GF-D8 (cell line): ENCODE results near the gene MITF.

ENCODE experiments used
- DNase-seq: peaks from one replicate; lab custom pipeline; 2025; lab: John Stamatoyannopoulos, UW

Gene MITF

DNA sequence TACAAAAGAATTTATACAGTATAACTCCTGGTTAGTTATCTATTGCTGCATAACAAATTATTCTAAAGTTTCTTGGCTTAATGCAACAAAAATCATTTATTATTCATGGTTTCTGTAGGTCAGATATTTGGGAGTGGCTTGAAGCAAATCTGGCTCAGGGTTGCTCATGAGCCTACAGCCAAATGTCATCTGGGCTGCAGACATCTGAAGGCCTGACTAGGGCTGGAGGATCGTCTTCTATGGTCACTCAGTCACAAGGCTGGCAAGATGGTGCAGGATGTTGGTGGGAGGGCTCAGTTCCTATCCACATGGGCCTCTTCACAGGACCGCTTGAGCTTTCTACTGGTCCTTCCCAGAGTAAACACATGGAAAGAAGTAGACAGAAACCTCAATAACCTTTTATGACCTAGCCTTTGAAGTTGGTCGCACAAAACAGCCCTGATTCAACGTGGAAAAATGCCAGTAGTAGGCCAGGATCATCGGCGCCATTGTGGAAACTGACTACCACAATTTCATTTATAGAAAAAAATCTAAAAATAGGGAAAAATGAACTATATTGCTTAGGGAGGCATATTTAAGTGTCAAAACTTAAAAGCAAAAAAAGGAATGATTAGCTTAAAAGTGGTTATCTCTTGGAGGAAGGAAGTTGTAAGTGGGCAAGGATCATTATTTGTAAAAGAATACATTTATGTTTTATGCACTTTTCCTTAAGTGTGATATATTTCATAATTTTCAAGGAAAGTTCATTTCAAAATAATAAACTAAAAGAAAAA lies 9.9 kb upstream of the MITF start:
- no peak for DNase-seq

DNA sequence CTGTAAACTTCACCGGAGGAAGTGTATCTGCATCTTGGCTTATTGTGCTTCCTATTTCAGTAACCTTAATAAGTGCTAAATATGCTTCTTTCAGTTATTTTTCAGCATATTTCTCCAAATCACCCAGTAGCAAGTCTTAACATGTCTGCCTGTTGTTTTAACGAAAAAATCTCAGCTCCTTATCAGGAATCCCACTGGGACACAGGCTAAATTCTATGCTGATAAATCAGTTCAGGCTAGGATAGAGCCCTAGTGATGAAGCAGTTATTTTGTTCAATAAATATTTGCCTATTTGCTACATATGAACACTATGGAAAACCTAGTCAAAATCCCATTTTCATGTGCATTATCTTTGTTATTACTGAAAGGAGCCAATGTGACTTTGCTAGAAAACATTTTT lies 8.2 kb upstream of the MITF start:
- DNase-seq = no peak

DNA sequence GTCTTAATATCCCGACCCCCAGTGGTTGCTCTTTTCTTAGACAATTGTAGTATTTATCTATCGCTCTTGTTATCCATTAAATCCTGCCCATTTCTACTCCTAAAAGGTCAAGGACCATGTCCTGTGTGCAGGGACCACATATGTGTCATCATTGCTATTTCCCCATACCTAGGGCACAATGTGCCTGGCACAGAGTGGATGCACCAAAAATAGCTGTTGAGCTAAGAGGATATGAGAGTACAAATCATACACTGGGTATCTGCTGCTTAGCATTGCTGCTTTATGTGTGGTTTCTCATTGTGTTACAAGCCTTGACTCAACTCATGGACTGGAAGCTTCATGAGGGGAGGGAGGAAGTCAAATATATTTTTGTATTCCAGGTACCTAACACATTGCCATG lies 3.4 kb upstream of the MITF start:
- no peak for DNase-seq

DNA sequence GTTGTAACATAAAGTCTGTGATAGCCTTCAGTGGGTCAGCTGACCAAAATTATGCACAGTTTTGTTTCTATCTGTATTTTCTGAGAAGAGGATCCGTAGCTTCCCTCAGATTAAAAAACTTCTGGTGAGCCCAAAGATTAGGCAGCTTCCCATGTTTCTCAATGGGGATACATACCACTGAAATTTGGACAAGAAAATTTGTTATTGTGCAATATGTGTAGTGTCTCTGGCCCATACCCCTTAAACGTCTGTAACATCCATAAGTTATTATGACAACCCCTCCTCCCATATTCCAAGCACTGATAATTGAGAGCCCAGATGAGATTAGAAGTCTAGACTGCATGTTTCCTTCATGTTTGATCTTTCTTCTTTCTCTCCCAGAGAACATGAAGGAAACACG lies 1.9 kb upstream of the MITF start:
- DNase-seq = no peak

DNA sequence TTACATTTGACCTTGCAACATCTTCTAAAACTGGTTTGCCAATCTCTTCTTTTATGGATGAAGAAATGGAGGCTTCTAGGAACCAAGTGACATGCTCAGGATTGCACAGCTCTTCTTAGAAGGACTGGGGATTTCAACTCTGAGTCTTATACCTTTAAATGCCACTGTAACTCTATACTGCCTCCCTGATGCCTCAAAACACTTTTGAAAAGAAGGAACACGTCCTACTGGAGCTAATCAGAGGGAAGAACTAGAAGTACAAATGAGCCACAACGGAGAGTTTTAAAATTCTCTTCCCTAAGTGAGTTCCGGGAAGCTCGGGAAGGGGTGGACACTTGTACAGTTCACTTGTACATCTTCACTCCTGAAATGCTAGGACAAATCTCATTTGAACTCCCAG lies 949 bp upstream of the MITF start:
- no peak for DNase-seq

DNA sequence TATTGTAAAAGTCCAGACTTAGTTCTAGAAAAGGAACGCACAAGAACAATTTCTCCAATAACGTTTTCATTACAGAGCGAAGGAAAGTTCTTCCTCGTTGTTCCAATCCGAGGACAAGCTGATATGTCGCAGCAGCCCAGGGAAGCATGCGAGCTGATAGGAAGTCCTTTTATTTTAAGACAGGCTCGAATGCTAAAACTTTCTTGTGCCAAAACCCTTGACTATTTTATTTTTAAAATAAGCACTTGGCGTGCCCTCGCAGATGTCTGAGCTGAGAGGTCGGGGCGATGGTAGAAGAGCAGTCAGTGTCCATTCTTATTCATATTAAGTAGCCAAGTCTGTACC lies 433 bp upstream of the MITF start:
- DNase-seq = no peak

DNA sequence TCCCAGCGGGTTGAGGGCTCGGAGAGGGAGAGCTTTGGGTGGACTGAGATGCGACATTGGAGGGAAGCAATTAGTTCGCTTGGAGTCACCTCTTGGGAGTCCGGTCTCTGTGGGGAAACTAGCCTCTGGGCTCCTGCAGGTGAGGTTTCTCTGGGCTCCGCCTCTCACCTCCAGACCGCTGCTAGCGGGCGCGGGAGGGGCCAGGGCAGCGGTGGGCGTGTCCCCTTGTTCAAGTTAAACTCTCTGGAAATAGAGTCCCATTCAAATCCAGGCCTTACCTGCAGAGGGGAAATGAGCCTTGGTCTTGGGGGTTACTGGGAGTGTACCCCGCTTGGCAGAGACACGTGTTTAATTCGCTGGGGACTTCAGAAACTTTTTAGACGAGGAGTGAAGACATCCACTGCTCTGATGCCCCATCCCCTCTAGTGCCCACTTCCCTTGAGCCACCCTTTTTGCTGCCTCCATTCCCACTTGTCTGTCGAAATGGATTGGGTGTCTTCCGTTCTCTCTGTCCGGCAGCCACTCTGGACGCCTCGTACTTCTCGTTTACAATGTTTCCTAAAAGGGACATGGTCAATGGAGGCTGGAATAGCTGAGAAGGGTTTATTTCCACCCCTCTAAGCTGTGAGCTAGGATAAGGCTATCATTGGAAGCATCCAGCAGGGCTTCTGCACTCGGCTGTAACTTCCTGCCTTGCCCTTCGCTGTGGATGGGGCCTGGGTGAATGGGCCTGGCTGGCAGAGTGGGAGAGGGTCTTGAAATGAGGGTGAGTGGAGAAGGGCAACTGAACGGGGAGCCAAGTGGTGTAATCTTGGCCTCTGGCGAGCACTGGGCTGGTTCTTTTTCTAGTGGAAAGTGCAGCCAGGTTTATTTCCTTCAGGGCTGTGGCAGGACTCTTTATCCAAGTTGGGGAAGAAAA lies 1.1 kb downstream of the MITF start:
- no peak for DNase-seq

DNA sequence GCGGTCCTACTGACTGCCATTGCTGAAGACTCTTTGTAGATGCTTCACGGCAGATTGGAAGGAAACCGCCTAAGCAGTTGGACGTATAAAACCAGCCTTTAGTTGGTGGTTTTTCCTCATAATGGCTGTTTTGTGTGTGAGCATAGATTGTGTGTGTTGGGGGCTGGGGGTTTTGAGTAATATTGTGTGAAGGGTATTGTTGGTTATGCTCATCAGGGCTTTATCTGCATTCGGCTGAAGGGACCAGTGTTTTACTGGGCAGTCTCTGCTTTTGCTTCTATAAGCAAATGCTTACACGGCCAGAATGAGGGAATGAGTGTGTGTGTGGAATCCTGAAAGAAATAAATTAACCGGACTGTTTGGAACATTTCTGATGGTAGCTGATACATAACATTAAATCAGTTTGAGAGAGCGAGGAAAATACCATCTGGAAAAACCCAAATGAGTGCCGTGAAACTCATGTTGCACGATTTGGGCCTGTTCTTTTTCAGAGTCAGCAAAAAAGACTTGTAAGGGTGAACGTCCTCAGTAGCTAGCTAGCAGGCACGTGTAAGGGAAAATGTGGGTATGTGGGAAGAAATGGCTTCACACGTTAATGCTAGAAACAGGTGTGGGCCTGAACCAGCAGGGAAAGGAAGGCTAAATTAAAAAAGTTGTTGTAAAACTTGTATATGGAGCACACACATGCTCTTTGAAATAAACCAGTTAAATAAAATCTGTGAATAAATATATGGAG lies 1.9 kb downstream of the MITF start:
- no peak for DNase-seq

DNA sequence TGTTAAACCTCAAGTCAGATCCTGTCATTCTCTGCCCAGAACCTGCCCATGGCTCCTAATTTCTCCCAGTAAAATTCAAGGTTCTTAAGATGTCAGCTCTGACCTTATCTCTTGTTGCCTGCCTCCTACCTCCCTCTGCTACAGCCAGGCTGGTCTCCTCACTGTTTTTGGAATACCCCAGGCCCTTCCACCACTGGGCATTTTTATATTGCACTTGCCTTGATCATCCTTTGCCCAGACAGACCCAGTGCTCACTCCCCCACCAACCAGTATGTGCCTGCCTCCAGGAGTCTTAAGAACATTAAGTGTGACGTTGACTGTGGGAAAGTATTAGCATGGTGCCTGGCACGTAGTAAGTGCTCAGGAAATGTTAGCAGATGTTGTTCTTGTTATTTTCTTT lies 3.1 kb downstream of the MITF start:
- DNase-seq = no peak

DNA sequence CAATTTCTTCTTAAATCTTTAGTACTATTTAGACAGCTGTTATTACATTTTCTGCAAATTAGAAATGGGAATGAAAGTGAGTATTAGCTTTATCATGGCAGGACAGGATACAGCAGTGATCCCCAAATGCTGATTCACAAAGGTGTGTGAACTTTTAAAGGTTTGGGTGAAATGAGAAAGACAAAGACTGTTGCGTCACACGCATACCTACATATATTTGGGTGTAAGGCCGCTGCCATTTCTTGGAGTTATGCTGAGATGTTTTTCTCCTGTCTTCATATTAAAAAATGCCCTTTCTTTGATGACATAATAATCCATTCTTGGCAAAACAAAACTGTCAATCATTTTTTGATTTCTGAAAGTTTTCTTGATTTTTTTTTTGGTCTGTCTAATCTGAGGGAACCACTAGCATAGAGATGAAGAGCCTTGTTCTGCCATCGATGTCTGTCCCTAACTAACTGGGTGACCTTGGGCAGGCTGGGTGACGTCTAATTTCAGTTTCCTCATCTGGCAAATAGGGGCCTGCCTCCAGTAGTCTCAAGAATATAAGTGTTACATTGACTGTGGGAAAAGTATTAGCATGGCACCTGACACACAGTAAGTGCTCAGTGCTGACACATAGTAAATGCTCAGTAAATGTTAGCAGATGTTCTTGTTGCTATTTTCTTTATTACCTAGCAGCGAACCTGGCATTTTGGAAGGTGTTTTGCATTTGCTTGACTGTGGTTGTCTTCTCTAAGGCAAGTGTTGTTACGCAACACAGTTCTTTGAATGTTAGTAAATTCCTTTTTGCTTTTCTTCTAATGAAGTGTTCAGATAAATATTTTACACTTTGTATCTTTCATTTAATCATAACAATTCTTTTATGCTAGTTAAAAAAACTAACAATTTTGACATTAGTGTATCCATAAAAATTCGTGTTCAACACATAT lies 5.0 kb downstream of the MITF start:
- no peak for DNase-seq

DNA sequence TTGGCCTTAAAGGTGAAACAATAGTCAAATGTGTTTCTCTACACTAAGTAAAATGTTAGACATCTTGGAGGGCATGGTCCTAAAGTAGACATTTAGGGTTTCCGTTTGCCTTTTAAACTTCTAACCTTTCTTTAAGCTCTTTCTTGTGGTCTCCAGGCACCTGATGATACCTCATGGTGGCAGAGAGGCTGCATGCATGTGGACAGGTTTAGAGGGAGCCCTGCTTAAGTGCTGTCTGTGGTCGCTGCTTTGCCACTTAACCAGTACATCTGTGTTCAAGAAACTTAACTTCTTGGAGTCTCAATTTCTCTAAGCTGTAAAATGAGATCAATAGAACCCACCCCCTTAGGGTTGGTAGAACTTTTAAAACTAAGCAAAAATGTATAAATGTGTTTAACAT lies 6.2 kb downstream of the MITF start:
- no peak for DNase-seq

DNA sequence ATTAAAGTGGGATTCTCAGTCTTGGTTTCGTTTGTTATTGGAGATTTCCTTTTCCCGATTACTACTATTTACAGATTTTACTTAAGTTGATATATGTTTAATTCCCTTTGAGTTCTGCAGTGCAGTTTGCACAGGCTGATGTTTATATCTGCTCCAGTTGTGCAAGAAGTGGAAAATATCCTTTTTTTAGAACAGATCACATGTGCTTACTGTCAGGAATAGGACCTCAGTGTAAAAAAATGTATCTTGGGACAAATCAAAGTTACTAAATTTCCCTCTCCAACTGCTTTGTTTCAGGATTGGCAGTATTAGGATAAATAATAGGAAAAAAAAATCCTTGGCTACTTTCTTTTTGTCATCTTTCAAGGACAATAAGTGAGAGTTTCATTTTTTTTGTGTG lies 6.9 kb downstream of the MITF start:
- no peak for DNase-seq

DNA sequence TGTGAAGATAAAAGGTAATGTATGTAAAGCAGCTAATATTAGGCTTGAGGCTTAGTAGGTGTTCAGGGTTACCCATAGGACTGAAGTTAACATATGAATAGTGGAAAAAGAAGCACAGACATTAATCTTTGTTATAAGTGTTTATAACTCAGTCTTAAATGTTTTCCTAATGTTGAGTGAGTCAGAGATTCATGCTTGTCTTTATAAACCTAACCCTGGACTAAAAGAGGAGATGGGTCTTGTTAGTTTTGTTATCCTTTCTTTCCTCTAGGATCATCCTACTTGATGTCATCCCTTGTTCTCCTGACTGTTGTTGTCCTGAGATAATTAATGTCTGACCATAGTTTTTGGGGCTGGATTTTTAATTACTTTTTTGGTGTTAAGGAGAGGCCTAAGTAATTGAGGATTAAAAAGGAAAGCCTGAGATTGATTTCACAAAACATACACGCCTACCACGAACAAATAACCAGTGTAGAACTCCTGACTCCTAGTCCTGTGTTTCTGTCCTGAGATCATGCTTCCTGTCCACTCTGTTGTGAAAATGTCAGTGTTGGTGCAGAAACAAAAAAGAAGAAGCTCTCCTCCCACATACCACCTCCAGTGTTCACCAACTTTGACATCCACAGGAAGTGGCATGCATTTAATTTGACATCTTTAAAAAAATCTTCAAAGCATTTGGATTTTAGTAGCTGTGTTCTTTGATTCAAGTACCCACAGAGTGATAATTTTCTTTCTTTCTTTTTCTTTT lies 8.4 kb downstream of the MITF start:
- no peak for DNase-seq

DNA sequence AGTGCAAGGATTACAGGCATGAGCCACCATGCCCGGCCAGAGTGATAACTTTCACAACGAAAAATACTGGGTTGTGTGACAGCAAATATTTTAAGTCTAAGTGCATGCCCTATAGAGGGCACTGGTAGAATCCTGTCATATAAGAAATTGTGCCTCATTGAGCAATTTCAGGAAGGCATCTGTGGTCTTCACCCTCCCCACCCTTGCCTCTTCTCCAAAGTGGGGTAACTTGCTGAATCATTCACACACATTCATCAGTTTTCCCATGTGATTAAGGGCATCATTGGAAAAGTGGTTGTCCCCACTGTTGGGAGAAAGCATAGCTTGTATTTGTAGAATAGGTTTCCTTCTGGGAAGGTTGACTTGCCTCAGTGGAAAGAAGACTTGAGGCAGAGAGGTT lies 9.2 kb downstream of the MITF start:
- no peak for DNase-seq

DNA sequence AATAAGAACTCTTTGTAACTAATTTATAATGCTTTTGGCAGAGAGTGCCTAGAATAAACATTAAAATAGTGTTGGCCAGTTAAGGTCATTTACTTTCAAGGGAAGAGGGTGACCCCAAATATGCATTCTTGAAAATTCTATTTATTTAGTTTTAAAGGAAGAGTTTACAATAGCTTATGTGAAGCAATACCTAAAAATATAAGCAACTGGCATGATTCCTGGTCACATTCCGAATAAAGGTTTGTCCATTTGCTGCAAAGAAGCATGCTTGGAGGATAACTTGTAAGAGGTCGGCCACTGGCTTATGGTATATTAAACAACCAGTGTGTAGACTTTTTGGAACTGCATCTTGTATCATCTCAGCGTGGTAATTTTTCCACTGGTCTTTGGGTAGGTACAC lies 10.2 kb downstream of the MITF start:
- no peak for DNase-seq

DNA sequence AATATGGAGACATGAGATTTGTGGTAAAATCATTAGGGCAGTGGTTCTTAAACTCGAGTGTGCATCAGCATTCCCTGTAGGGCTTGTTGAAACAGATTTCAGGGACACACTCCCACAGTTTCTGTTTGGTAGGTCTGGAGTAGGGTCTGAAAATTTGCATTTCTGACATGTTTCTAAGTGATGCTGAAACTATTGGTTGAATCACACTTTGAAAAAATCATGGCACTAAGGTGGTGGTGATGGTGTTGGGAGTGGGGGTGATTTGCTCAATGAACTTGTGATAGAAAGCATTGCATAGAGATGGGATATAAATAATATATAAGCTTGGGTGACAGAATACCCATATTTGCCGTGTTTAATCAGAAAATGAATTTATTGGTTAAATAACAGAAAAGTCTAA lies 11.3 kb downstream of the MITF start:
- DNase-seq = no peak

DNA sequence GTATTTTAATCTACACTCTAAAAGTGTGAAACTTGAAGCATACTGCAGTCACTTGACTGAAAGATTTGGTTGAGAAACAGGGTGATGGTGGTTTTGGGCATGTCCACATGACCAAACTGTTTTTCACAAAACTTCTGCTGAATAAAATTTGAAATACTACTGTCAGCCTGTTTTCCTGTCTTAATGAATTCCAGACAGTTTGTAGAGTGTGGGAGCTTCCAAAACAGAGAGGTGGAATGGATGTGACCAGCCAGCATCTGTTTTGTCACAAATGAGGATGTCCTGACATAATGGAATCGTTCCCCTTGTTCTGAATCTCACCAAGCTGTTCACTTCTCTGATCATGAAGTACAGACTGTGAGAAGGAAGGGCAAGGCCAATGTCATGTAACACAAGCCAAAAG lies 11.8 kb downstream of the MITF start:
- no peak for DNase-seq

DNA sequence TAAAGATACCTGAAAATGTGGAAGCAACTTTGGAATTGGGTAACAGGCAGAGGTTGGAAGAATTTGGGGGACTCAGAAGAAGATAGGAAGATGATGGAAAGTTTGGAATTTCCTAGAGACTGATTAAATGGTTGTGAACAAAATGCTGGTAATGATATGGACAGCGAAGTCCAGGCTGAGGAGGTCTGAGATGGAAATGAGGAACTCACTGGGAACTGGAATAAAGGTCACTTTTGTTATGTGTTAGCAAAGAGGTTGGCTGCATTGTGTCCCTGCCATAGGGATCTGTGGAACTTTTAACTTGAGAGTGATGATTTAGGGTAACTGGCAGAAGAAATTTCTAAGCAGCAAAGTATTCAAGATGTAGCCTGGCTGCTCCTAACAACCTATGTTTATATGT lies 13.0 kb downstream of the MITF start:
- DNase-seq = no peak

DNA sequence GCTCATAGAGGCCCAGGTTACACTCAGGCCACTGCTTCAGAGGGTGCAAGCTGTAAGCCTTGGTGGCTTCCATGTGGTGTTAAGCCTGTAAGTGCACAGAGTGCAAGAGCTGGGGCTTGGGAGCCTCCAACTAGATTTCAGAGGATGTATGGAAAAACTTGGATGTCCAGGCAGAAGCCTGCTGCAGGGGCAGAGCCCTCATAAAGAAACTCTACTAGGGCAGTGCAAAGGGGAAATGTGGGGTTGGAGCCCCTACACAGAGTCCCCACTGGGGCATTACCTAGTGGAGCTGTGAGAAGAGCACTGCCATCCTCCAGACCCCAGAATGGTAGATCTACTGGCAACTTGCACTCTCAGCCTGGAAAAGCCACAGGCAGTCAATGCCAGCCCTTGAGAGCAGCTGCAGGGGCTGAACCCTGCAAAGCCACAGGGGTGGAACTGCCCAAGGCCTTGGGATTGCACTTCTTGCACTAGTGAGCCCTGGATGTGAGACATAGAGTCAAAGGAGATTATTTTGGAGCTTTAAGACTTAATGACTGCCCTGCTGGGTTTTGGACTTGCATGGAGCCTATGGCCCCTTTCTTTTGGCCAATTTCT lies 14.0 kb downstream of the MITF start:
- no peak for DNase-seq

DNA sequence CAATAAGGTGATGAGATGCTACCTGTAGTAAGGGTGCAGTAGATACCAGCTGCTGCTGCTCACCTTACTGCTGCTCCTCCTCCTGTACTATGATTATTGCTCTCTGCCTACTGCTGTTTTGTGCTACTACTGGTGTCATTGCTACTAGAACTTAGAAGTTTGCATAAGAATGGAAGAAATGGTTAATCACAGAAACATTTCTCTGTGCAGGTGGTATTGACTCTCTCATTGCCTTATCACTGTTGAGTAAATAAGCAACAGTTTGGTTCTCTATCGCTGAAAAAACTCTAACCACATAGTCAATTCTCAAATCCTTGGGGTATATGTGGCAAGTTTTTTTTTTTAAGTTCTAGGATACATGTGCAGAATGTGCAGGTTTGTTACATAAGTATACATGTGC lies 16.5 kb downstream of the MITF start:
- no peak for DNase-seq
